ENCODE measurements around the gene CREBBP. TPM values are rescaled to one million over a fixed set of nuclear protein-coding genes. Genes with fewer than 3 reads are reported as not detected.

CREBBP gene
- total RNA-seq, 2 experiments from 2014 or later: 36.0 to 72.3 TPM

DNA sequence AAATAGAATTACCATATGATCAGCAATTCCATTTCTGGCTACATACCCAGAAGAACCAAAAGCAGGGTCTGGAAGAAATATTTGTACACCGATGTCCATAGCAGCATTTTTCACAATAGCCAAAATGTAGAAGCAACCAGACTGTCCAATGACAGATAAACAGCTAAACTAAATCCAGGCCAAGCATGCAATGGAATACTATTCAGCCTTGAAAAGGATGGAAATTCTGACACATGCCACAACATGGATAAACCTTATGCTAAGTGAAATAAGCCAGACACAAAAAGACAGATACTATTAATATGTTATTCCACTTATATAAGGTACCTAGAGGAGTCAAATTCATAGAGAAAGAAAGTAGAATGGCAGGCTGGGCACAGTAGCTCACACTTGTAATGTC, 25.9 kb upstream of the CREBBP start:
- Histone ChIP-seq H3K27ac (ENCODE audit: low read depth, low read length, poor library complexity, severe bottlenecking) (no peak overlapping the region), H3K4me2 (ENCODE audit: low read length) (no peak overlapping the region), H4K20me1 (ENCODE audit: insufficient read depth, low read length) (no peaks in the 10 kb centered on the region), H3K36me3 (ENCODE audit: insufficient read depth, low read length) (no peaks in the 10 kb centered on the region), H2AFZ (ENCODE audit: low read length) (no peak overlapping the region), H3K9me3 (ENCODE audit: low read length) (no peaks in the 10 kb centered on the region), H3K4me1 (ENCODE audit: insufficient read depth, low read length, poor library complexity, severe bottlenecking) (no peaks in the 10 kb centered on the region), H3K79me2 (ENCODE audit: insufficient read depth, low read depth, low read length) (no peaks in the 10 kb centered on the region), H3K9me2 (ENCODE audit: insufficient read depth, low read length) (no peaks in the 10 kb centered on the region), H3K4me3 (ENCODE audit: low read depth, low read length, poor library complexity, severe bottlenecking) (no peak overlapping the region)
- ChIA-PET CTCF (ENCODE audit: unreplicated experiment) (no interaction called here), POLR2A (interaction anchor here (0.7 kb wide), 1 partner anchor 141 kb away, joined by 3 read pairs; no protein-coding TSS in a partner anchor)
- BruUV-seq (replicated peaks): no TSS peak
- DNase-seq (ENCODE audit: low spot score): no peak
- no peak for TF ChIP-seq EZH2phosphoT487 (IDR thresholded peaks at IDR 0.05; ENCODE audit: borderline replicate concordance, low read depth, low read length)
- TF ChIP-seq, protein P1, sequence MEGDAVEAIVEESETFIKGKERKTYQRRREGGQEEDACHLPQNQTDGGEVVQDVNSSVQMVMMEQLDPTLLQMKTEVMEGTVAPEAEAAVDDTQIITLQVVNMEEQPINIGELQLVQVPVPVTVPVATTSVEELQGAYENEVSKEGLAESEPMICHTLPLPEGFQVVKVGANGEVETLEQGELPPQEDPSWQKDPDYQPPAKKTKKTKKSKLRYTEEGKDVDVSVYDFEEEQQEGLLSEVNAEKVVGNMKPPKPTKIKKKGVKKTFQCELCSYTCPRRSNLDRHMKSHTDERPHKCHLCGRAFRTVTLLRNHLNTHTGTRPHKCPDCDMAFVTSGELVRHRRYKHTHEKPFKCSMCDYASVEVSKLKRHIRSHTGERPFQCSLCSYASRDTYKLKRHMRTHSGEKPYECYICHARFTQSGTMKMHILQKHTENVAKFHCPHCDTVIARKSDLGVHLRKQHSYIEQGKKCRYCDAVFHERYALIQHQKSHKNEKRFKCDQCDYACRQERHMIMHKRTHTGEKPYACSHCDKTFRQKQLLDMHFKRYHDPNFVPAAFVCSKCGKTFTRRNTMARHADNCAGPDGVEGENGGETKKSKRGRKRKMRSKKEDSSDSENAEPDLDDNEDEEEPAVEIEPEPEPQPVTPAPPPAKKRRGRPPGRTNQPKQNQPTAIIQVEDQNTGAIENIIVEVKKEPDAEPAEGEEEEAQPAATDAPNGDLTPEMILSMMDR (conservative IDR thresholded peaks at IDR 0.05; ENCODE audit: low read length): no peak
- intact Hi-C loops (cut with micrococcal nuclease; ENCODE audit: unreplicated experiment): no loop called here

DNA sequence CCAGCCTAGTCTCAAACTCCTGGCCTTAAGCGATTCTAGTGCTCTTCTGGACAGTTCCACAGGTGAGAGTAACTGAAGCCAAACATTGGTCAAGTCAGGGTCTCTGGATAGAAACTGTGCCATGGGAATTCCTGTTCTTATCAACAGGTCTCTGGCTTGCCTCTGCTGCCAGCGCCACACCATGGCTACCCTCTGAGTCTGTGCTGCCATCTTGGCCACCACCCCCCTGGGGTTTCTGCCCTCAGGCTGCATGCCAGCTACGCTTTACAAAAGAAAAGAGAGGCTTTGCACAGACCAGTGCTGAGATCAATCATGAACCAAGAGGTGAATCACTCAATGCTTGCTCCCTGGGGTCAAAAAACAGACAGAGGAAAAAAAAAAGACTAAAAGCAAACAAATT, 24.4 kb upstream of the CREBBP start:
- no peaks in the 10 kb centered on the region for H4K20me1 ChIP-seq (ENCODE audit: insufficient read depth, low read length)
- CTCF ChIA-PET (ENCODE audit: unreplicated experiment): no interaction called here
- intact Hi-C loops (cut with micrococcal nuclease; ENCODE audit: unreplicated experiment): no loop called here

DNA sequence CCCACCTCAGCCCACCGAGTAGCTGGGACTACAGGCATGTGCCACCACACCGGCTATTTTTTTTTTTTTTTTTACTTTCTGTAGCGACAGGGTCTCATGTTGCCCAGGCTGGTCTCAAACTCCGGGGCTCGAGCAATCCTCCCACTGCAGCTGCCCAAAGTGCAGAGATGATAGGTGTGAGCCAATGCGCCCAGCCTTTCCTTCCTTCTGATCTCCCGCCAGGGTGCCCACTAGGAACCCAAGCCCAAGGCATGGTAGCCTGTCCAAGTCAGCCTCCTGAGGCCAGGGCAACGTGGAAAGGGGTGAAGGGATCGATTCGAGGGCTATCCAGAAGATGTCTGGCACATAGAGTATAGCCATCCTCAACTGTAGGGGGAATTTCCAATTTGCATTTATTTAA, 9.6 kb upstream of the CREBBP start:
- Histone ChIP-seq H3K27ac (ENCODE audit: low read depth, low read length, poor library complexity, severe bottlenecking) (no peak overlapping the region), H3K4me3 (ENCODE audit: low read depth, low read length, poor library complexity, severe bottlenecking) (no peak overlapping the region), H3K36me3 (ENCODE audit: insufficient read depth, low read length) (no peaks in the 10 kb centered on the region), H3K79me2 (ENCODE audit: insufficient read depth, low read depth, low read length) (no peaks in the 10 kb centered on the region), H3K9me2 (ENCODE audit: insufficient read depth, low read length) (no peaks in the 10 kb centered on the region), H2AFZ (ENCODE audit: low read length) (no peak overlapping the region), H3K4me2 (ENCODE audit: low read length) (no peak overlapping the region), H3K9me3 (ENCODE audit: low read length) (no peaks in the 10 kb centered on the region), H4K20me1 (ENCODE audit: insufficient read depth, low read length) (no peaks in the 10 kb centered on the region), H3K4me1 (ENCODE audit: insufficient read depth, low read length, poor library complexity, severe bottlenecking) (no peaks in the 10 kb centered on the region)
- POLR2A ChIA-PET: interaction anchor here (1.2 kb wide), 1 partner anchor 11 kb away, joined by 3 read pairs; no protein-coding TSS in a partner anchor
- CTCF ChIA-PET (ENCODE audit: unreplicated experiment): no interaction called here
- BruUV-seq (replicated peaks): no TSS peak
- intact Hi-C loops (cut with micrococcal nuclease; ENCODE audit: unreplicated experiment): no loop called here
- TF ChIP-seq, protein P1 (conservative IDR thresholded peaks at IDR 0.05; ENCODE audit: low read length): no peak
- no peak for TF ChIP-seq EZH2phosphoT487 (IDR thresholded peaks at IDR 0.05; ENCODE audit: borderline replicate concordance, low read depth, low read length)
- no peak for DNase-seq (ENCODE audit: low spot score)

More for the DNA sequence above, 24.4 kb upstream of the CREBBP start:
- Histone ChIP-seq H3K4me2 (ENCODE audit: low read length) (no peak overlapping the region), H3K4me1 (ENCODE audit: insufficient read depth, low read length, poor library complexity, severe bottlenecking) (no peaks in the 10 kb centered on the region), H3K4me3 (ENCODE audit: low read depth, low read length, poor library complexity, severe bottlenecking) (no peak overlapping the region), H3K79me2 (ENCODE audit: insufficient read depth, low read depth, low read length) (no peaks in the 10 kb centered on the region), H2AFZ (ENCODE audit: low read length) (no peak overlapping the region), H3K9me2 (ENCODE audit: insufficient read depth, low read length) (no peaks in the 10 kb centered on the region), H3K9me3 (ENCODE audit: low read length) (no peaks in the 10 kb centered on the region), H3K27ac (ENCODE audit: low read depth, low read length, poor library complexity, severe bottlenecking) (no peak overlapping the region), H3K36me3 (ENCODE audit: insufficient read depth, low read length) (no peaks in the 10 kb centered on the region)
- POLR2A ChIA-PET: interaction anchor here (0.6 kb wide), 1 partner anchor 33 kb away, joined by 3 read pairs; no protein-coding TSS in a partner anchor
- no peak for TF ChIP-seq EZH2phosphoT487 (IDR thresholded peaks at IDR 0.05; ENCODE audit: borderline replicate concordance, low read depth, low read length)
- TF ChIP-seq, protein P1 (conservative IDR thresholded peaks at IDR 0.05; ENCODE audit: low read length): no peak
- no peak for DNase-seq (ENCODE audit: low spot score)
- BruUV-seq (replicated peaks): no TSS peak

Data from OCI-LY7 (cell line).